GM12864 (cell line): ENCODE results near the gene AGTPBP1.

Source experiments
- DNase-seq: peaks from one replicate; pipeline ENCODE4 v3.0.0-alpha.2; 2011; ENCODE audit warnings: low read depth
- H3K4me3 ChIP-seq: 2 replicates; pipeline ENCODE4 v1.5.1; 2011; ENCODE audit warnings: mild to moderate bottlenecking, low read depth, low read length, control low read depth
- TF ChIP-seq, protein P1 (sequence below): IDR thresholded peaks from 2 replicates; pipeline ENCODE4 v1.5.1; 2011; ENCODE audit warnings: low read depth, mild to moderate bottlenecking, moderate library complexity, low read length, control low read depth, inconsistent platforms; ENCODE audit errors: missing control alignments

Gene AGTPBP1

DNA sequence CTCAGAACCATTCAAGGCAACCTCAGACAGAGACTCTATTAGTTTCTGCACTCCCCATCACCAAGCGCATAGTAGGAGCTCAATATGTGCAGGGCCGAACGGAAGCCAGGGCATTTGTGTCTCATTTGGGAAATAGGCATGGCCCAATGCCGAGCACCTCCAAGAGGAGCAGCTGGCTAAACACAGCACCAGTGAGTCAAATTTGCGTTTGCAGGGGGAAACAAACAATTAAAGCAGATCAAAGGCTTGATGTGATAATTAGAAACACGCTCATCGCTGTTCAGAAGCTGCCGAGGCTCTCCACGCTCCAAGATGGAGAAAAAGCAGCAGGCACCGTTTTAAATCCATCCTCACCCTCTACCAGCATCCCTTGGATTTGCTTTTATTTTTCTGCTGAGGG lies 225.3 kb downstream of the AGTPBP1 start:
- no peak overlapping the region for H3K4me3 ChIP-seq
- DNase-seq, result no peak
- TF ChIP-seq, protein P1, sequence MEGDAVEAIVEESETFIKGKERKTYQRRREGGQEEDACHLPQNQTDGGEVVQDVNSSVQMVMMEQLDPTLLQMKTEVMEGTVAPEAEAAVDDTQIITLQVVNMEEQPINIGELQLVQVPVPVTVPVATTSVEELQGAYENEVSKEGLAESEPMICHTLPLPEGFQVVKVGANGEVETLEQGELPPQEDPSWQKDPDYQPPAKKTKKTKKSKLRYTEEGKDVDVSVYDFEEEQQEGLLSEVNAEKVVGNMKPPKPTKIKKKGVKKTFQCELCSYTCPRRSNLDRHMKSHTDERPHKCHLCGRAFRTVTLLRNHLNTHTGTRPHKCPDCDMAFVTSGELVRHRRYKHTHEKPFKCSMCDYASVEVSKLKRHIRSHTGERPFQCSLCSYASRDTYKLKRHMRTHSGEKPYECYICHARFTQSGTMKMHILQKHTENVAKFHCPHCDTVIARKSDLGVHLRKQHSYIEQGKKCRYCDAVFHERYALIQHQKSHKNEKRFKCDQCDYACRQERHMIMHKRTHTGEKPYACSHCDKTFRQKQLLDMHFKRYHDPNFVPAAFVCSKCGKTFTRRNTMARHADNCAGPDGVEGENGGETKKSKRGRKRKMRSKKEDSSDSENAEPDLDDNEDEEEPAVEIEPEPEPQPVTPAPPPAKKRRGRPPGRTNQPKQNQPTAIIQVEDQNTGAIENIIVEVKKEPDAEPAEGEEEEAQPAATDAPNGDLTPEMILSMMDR, result no peak

DNA sequence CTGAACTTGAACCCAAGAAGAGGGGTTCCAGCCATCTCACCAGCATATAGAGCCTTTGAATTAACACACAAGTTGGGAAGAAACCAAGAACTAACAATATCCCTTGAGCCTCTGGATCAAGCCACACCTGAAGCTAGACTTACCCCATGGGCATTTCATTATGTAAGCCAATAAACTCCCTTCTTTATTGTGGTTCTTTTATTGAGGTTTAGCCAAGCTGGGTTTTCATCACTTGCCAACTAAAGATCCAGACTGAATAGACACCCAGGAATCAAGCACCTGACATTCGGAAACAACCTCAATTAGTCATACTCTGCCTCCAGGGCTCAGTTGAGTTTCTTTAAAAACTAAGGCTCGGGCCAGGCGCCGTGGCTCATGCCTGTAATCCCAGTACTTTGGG lies 226.7 kb downstream of the AGTPBP1 start:
- H3K4me3 ChIP-seq, result no peak overlapping the region
- no peak for DNase-seq
- TF ChIP-seq, protein P1, result no peak

DNA sequence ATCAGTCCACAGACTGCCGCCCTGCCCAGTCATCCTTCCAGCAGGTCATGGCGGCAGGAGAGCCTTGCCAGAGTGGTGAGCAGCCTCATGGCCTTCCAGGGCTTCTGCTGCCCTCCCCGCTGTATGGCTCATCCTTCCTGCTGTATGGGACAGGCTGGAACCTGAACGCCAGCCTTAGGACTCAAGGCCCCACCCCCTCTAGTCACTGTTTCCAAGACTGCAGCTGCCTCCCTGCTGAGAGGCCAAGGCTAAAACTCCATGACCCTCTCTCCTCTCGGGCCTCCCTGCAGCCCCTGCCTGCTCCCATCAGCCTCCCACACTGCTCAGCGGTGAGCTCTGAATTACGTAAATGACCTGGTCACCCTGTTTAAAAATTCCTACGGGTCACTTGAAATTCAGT lies 227.5 kb downstream of the AGTPBP1 start:
- DNase-seq, result no peak
- H3K4me3 ChIP-seq, result no peak overlapping the region
- TF ChIP-seq, protein P1, result no peak

DNA sequence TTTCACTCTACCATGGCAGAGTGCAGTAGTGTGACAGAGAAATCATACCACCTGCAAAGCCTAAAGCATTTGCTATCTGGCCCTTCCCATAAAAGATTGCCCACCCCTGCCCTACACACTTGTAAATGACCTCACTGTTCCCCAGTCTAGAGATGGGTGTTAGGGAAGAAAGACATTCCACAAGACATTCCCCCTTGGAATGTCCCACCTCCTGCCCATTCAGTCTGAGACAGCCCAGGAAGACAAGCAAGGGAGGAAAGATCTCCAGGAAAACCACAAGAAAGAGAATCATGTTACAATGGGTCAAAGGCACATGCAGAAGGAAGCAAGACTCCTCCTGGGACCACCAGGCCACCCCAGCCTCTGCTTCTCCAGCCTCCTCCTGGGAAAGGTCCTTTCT lies 230.0 kb downstream of the AGTPBP1 start:
- DNase-seq, result no peak
- H3K4me3 ChIP-seq, result no peak overlapping the region
- TF ChIP-seq, protein P1, result no peak

DNA sequence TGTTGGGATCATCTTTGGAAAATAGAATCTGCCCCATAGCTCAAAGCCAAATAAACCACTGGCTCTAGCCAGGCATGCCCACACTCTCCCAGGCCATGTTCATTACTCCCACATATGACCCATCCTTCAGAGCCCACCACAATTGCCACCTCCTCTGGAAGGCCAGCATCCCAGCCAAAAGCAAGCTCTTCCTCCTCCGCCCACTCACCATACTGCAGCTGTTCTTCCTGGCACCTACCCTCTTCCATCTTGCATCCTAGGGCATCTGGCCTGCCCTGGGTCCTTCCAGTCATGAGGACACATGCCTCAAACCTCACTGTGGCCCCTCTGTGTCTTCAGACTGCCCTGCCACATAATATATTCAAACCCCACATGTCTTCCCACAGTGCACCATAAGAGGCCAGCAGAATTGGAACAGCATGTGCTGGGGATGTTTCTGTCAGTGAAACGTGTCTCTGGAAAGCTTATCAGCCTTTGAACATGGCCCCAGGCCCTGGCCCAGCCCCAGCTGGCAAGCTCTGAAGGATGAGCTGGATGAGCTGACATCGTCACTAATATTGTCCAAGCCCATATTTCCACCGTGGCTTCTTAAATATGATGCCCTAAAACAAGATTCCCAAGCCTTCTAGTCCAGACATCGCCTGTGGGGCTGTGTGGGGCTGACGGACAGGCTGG lies 230.8 kb downstream of the AGTPBP1 start:
- no peak overlapping the region for H3K4me3 ChIP-seq
- TF ChIP-seq, protein P1, result no peak
- DNase-seq, result no peak

DNA sequence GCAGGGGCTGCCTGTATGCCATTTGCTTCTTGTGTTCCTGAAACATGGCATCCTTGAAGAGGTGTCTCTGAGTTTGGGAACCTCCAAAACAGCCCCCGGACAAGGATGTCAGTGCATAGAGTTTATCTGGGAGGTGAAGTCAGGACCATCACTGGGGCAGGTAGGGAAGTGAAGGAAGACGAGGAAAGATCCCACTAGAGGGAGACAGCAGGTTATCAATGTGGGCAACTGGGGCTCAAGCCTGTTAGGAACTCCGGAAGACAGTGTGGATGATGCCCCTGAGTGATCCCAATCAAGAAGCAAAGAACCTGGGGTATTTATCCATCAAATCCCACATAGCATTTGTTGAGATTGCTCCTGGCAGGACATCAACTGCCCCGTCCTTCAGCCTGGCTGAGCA lies 233.1 kb downstream of the AGTPBP1 start:
- H3K4me3 ChIP-seq, result no peak overlapping the region
- TF ChIP-seq, protein P1, result peak; percentile 5
- DNase-seq, result no peak

DNA sequence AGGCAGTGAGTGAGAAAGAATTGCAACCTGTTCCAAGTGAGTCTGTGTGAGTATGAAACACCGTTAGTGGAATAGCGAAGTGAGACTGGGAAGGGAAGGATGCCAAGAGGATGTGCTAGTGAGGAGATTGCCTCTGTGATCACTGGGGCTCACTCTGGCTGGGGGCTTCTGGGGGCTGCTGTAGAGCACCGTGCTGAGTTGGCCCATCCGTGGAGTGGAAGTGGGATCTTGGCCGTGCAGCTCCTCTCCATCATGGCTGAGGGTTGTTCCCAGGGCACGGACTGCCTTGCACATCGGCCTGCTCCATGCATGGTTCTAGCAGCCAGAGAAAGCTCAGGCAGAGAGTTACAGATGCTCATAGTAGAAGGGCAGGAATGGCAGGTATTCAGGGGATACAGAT lies 236.1 kb downstream of the AGTPBP1 start:
- no peak for DNase-seq
- no peak overlapping the region for H3K4me3 ChIP-seq
- TF ChIP-seq, protein P1, result no peak
